HG02885 (cell line): Measurements from ENCODE around the gene TMCC3.

ENCODE experiments used
- ATAC-seq: cut with Tn5 transposase; IDR thresholded peaks from one replicate; pipeline ENCODE4 v1.9.1; 2021; ENCODE audit warnings: mild to moderate bottlenecking; ENCODE audit not compliant: unreplicated experiment, poor library complexity

TMCC3 gene

DNA sequence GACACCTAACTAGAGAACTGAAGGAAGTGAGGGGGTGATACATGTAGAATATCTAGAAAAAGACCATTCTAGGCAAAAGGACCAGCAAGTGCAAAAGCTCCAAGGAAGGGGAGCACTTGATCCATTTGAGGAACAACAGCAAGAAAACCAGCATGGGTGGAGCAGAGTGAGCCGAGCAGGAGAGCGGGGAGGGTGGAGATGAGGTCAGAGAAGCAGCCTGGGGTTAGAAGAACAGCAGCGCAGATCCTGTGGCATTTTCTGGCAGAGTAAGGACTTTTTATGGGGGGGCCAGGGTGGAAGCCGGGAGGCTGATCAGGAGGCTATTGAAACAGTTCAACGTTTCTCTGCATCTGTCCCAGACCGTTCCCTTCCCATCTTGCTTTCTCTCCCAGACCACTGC lies 24.5 kb upstream of the TMCC3 start:
- ATAC-seq: no peak

DNA sequence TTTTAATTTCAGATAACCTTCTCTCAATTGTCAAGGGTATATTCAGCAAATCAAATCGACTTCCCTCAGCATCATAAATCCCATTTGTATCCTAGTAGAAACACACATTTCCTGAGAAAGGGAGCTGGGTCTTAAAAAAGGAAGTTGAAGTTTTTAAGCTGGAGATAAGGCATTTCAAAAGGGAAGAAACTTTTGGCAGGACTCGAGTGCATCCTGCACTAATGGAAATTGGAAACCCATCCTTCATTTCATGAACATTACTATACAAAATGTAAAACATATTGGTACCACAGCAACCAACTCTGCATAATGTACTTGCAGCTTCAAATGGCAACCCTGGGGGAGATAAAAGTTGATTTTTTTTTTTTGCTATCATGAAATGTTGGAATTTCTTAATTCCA lies 23.7 kb upstream of the TMCC3 start:
- no peak for ATAC-seq

DNA sequence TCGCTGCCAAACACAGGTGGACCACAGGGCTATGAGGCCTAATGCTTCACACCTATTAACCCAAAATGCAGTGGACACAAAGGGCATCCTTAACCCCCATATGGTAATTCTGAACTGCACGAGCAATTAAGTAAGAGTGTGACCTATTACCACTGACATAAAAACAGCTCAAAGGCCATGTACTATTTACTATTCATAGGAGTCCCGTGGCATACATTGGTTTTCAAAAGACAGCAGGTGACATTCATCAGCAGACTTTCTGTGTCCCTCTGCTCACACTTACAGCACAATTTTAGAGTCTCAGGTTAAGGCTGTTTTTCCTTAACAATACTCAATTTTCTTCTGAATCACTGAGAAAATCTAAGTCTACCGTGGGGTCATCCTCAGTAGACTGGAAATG lies 23.1 kb upstream of the TMCC3 start:
- ATAC-seq: no peak

GRCh38 chr12:94671917-94672316 lies 21.6 kb upstream of the TMCC3 start:
- ATAC-seq: no peak

GRCh38 chr12:94670898-94671297 lies 20.5 kb upstream of the TMCC3 start:
- no peak for ATAC-seq

DNA sequence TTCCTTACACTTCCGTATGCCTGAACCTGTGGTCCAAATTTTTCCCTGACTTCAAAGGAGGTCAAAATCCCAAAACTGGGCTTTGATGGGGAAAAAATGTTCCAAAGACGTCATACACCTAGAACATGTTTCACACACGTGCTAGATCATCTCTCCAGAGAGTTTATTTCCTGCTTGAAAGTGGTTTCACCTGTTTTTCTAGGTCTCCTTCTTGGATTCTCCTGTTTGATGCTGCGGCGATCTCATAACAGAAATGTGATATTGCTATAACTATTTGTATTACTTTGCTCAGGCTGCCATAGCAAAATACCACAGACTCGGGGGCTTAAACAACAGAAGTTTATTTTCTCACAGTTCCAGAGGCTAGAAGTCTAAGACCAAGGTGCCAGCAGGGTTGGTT lies 19.7 kb upstream of the TMCC3 start:
- no peak for ATAC-seq

GRCh38 chr12:94667031-94667540 lies 16.7 kb upstream of the TMCC3 start:
- ATAC-seq: no peak

DNA sequence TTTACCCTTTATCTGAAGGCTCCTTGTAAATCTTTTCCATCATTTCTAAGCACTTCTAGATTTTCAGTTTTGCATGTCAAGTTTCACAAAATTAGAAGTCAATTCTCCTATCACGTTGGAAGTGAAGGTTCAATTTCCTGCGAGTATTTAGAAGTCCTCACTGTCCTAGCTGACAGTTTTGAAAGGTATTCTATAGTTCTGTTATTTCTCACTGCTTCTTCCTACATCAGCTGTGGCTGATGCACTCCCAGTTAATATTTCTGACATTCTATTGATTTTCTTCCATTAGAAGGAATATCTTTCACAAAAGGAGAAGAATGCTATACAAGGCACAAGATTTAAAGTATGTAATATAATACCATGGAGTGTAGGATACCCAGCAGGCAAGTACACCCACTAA lies 15.8 kb upstream of the TMCC3 start:
- no peak for ATAC-seq

DNA sequence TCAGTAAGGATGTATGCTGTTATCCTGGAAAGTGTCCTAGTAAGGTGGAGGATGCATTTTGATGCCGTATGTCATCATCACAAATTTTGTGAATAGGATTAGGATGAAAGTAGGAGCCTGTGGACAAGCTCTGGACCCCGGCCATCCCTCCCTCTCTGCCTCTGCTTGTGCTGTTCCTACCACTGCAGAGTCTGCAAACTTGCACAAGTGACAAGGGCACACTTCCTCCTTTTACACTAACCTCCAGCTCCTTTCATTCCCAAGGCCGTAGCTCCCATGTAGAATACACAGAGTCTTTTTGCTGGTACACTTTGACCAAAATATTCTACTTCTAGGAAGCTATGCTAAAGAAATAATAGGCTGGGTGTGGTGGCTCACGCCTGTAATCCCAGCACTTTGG lies 13.3 kb upstream of the TMCC3 start:
- ATAC-seq: no peak

- no peak for ATAC-seq
Measured at GRCh38 chr12:94663071-94663470, 12.7 kb upstream of the TMCC3 start.

DNA sequence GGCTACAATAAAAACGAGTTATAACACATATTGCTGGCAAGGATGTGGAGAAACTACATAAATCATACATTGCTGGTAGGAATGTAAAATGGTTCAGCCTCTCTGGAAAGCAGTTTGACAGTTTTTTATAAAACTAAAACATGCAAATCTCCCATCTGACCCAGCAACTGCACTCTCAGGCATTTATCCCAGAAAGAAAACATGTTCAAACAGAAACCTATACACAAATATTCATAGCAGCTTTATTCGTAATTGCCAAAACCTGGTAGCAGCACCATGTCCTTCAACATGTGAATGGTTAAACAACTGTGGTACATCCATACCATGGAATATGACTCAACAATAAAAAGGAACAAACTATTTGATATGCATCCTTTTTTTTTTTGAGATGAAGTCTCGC lies 10.1 kb upstream of the TMCC3 start:
- ATAC-seq: no peak

DNA sequence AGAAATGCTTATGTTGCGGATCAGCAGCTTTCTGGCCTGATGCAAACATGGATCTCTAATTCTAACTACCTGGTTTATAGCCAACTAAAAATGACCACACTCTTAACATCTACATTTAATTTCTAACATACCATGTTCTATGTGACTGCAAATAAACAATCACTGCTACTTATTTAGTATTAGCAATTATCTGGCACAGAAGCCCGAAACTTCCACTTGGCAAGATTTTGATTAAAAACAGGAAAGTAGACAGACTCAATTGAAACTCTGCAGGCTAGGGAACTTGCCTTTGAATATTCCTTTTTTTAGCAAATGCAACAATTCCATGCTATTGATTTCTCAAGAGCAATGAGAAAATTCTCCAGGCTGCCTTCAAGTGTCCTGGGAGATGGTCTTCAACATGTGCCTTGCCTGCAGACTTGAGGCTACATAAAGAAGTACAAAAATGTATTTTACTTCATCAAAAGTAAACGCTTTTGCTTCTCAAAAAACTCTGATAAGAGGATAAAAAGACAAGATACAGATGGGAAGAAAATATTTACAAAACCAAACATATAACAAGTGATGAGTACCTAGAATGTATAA lies 9.1 kb upstream of the TMCC3 start:
- no peak for ATAC-seq

DNA sequence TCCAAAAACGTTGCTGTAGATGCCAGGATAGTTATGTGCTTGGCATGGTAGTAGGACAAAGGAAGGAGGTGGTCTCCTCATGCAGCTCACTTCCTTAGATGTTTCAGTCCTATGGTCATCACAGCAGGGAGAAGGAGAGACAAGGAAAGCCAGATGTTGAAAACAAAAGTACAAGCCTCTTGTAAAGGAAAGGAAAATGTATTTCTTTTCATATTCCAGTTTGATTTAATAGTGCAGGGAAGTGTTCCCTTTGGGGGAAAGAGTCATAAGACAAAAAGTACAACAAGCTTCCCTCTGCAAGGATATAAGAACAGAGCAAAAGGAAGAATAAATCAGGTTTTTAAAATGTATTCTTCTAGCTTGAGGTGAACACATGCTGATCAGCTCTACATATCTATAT lies 8.6 kb upstream of the TMCC3 start:
- no peak for ATAC-seq

DNA sequence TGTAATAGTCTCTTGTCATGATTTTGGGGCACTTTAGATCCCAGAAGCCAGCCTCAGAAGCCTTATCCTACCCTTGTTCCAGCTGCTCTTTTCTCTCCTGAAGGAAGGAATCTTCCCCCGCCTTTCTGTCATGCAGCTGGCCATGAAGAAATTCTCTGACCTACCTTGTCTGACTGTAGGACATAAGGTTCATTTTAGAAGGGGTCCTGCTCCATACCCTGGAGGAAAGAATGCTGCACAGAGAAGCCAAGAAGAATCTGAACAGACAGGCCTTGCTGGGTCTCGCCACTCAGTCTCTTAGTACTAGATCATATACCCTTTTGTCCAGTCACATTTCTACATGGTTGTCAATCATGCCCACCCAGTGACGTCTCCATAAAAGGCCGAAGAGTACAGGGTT lies 6.2 kb upstream of the TMCC3 start:
- no peak for ATAC-seq

DNA sequence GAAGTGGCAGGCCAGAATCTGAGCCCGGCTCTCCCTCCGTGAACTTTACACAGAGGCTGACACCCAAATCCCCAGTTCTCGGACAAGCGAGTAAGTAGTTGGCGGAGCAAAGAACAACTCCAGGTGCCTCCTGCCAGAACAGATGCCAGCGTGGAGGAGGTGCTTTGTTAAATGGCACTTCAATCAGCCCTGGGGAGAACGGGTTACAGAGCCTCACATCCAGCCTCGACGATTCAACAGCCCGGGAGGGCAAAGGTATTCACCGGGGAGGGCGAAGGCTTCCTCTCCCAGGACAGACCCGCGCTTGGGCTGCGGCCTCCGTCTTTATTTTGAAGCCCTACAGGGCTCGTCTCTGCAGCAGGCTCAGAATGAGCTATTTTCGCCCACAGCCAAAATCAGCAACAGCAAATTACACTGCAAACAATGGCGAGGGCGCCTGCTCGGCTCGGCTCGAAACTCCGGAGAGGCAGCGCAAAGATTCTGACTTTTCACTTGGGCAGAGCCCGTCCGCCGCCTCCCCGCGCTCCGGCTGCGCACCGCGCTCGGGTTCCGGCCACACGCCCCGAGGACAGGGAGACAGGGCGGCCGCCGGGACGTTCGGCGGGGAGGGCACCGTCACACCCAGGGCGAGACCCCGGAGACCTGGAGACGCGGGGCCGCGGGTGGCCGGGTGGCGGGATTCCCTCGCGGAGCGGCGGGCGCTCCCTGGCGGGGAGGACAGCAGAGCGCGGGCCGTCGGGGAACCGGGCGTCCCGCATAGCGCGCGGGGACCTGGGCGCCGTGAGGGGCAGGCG lies 811 bp downstream of the TMCC3 start:
- peak; percentile 64 for ATAC-seq

DNA sequence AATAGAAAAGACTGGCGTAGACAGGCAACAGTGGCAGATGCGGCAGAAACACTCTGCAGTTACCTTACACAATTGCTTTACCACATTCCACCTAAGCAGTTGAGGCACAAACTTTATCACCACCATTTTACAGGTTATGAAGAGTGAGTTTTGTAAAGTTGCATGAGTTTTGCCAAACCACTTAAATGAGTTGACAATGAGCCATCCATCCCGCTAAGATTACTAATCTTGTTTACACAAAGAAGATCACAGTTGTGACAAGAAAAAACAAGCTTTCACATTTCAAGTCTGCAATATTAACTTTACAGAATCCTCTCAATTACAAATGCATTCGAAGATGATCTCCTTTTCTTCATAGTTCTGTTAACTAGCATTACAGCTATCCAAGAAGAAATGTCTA lies 1.8 kb downstream of the TMCC3 start:
- no peak for ATAC-seq

- peak; percentile 43 for ATAC-seq
Measured at GRCh38 chr12:94644141-94644979, 6.0 kb downstream of the TMCC3 start.

- ATAC-seq: no peak
Measured at GRCh38 chr12:94643606-94644005, 6.8 kb downstream of the TMCC3 start.

DNA sequence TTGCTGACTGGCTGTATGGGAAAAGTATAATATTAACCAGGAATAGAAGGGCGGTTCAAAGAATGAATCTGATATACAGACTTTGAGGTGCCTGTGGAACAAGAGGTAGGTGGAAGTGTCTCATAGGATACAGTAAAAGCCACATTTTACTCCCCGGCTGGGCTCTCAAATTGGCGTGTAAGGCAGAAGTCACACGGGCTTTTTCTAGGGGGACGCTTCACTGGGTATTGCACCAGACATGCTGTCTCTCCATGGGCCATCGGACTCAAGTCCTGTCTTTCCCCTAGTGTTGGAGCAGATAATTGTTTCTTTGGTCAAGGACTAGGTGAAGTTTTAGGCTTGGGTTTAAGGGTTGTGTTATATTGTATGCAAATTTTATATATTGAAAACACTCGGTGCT lies 9.1 kb downstream of the TMCC3 start:
- no peak for ATAC-seq

DNA sequence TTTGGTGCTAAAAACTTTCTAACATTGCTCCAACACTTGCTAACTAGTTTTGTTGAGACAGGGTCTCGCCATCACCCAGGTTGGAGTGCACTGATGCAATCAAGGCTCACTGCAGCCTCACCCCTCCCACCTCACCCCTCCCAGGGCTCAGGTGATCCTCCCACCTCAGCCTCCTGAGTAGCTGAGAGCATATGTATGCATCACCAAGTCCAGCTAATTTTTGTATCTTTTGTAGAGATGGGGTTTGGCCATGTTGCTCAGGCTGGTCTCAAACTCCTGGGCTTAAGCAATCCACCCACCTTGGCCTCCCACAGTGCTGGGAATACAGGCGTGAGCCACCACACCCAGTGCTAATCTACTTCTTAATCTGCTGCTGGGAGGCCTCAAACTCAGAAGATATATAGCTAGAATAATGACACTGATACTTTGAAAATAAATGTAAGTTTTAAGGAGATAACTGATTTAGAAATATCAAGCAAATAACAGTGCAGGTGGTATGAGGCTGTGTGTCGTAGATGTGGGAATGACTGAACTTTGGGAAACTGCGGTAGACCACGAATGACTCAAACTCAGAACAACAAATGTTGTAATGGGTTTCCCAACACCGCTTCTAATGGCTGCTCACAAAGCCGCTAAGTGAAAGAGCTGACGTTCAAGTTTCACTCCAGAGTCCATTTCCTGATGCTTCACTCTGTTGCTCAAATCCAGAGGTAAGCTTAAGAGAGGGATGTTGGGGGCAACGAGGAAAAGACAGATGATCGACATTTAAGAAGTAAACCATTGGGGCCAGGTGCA lies 10.0 kb downstream of the TMCC3 start:
- peak; percentile 80 for ATAC-seq
